ENCODE data around the gene YDJC. TPM values are rescaled to one million over a fixed set of nuclear protein-coding genes. Genes with fewer than 3 reads are reported as not detected.
"Not testable (repeated sequence)": the region's sequence is repeated elsewhere in the genome, so short reads cannot be mapped to it uniquely, and the experiment has no call there.

YDJC gene
- total RNA-seq, 2 experiments from 2014 or later: 59.0 to 81.1 TPM

DNA sequence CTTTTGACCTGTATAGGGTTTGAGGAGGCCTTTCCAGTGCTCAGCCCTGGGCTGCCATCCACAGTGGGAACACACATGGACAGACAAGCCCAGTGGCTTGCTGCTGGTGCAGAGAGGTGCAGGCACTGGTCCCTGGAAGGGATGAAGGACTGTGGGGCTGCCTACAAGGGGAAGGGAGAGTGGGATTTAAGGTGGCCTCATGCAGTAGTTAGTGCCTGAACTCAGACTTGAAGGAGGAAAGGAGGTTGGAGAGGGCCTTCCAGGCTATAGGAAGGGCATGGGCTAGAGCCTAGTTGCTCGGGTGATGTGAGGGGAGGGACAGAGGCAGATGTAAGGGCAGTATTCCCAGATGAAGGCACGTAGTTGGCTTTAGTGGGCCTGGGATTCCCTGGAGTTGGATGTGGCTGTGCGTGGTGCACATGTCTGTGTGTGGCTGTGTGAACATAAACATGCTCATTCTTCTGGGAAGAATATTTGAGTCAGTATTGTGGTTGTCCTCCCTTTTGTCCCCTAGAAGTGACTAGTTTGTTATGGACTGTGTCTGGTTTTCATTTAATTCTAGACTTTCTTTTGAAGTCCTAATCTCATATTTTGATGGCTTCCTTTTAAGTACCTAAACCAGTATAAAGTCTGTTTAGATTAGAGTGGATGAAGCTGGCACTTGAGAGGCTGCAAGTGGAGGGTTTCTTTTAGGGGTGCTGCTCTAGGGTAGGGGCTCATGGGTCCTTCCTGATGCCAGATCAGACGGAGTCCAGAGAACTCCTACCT lies 18.4 kb downstream of the YDJC start:
- Histone ChIP-seq H3K4me2 (ENCODE audit: low read length) (no peak overlapping the region), H3K36me3 (ENCODE audit: insufficient read depth, low read length) (peaks cover 87% of the 10 kb centered on the region), H2AFZ (ENCODE audit: low read length) (no peak overlapping the region), H3K4me3 (ENCODE audit: low read depth, low read length, poor library complexity, severe bottlenecking) (no peak overlapping the region), H3K79me2 (ENCODE audit: insufficient read depth, low read depth, low read length) (peaks cover 69% of the 10 kb centered on the region; the same call in 1 of the 2 replicates), H3K27ac (ENCODE audit: low read depth, low read length, poor library complexity, severe bottlenecking) (no peak overlapping the region), H3K9me2 (ENCODE audit: insufficient read depth, low read length) (no peaks in the 10 kb centered on the region), H3K4me1 (ENCODE audit: insufficient read depth, low read length, poor library complexity, severe bottlenecking) (peaks cover 28% of the 10 kb centered on the region), H3K9me3 (ENCODE audit: low read length) (no peaks in the 10 kb centered on the region), H4K20me1 (ENCODE audit: insufficient read depth, low read length) (peaks cover 11% of the 10 kb centered on the region)
- intact Hi-C loops (cut with micrococcal nuclease; ENCODE audit: unreplicated experiment): loop anchor here (10.0 kb wide), 1 partner anchor 1397 kb away; no protein-coding TSS in a partner anchor
- TF ChIP-seq EZH2phosphoT487 (IDR thresholded peaks at IDR 0.05; ENCODE audit: borderline replicate concordance, low read depth, low read length): no peak
- TF ChIP-seq, protein P1, sequence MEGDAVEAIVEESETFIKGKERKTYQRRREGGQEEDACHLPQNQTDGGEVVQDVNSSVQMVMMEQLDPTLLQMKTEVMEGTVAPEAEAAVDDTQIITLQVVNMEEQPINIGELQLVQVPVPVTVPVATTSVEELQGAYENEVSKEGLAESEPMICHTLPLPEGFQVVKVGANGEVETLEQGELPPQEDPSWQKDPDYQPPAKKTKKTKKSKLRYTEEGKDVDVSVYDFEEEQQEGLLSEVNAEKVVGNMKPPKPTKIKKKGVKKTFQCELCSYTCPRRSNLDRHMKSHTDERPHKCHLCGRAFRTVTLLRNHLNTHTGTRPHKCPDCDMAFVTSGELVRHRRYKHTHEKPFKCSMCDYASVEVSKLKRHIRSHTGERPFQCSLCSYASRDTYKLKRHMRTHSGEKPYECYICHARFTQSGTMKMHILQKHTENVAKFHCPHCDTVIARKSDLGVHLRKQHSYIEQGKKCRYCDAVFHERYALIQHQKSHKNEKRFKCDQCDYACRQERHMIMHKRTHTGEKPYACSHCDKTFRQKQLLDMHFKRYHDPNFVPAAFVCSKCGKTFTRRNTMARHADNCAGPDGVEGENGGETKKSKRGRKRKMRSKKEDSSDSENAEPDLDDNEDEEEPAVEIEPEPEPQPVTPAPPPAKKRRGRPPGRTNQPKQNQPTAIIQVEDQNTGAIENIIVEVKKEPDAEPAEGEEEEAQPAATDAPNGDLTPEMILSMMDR (conservative IDR thresholded peaks at IDR 0.05; ENCODE audit: low read length): no peak
- ChIA-PET CTCF (ENCODE audit: unreplicated experiment) (no interaction called here), POLR2A (interaction anchor here (0.9 to 1.9 kb wide), 3 partner anchors 9 to 17 kb away, joined by 3 to 6 read pairs (median 4); no protein-coding TSS in a partner anchor)
- no TSS peak for BruUV-seq (replicated peaks)
- DNase-seq (ENCODE audit: low spot score): no peak

DNA sequence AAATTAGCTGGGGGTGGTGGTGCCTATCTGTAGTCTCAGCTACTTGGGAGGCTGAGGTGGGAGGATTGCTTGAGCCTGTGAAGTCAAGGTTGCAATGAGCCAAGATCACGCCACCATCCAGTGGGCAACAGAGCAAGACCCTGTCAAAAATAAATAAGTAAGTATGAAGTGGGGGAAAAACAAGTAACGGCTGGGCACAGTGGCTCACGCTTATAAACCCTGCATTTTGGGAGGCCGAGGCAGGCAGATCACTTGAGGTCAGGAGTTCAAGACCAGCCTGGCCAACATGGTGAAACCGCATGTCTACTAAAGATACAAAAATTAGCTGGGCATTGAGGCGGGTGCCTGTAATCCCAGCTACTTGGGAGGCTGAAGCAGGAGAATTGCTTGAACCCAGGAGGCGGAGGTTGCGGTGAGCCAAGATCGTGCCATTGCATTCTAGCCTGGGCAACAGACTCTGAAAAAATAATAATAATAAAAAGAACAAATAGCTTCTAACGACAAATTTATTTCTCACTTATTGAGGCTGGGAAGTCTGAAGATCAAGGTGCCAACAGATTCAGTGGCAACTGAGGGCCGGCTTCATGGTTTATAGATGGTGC lies 20.2 kb downstream of the YDJC start:
- Histone ChIP-seq H3K4me1 (ENCODE audit: insufficient read depth, low read length, poor library complexity, severe bottlenecking) (peaks cover 20% of the 10 kb centered on the region), H3K79me2 (ENCODE audit: insufficient read depth, low read depth, low read length) (peaks cover 76% of the 10 kb centered on the region), H3K36me3 (ENCODE audit: insufficient read depth, low read length) (peaks cover 83% of the 10 kb centered on the region)
- intact Hi-C loops (cut with micrococcal nuclease; ENCODE audit: unreplicated experiment): loop anchor here (10.0 kb wide), 1 partner anchor 1395 kb away; no protein-coding TSS in a partner anchor
- CTCF ChIA-PET (ENCODE audit: unreplicated experiment); BruUV-seq (replicated peaks); H4K20me1 ChIP-seq (ENCODE audit: insufficient read depth, low read length); H3K9me3 ChIP-seq (ENCODE audit: low read length); H3K27ac ChIP-seq (ENCODE audit: low read depth, low read length, poor library complexity, severe bottlenecking); H3K9me2 ChIP-seq (ENCODE audit: insufficient read depth, low read length); H3K4me2 ChIP-seq (ENCODE audit: low read length); H2AFZ ChIP-seq (ENCODE audit: low read length); H3K4me3 ChIP-seq (ENCODE audit: low read depth, low read length, poor library complexity, severe bottlenecking); DNase-seq (ENCODE audit: low spot score): not testable (repeated sequence)
- POLR2A ChIA-PET: interaction anchor here (1.1 to 1.9 kb wide), 2 partner anchors 11 to 18 kb away, joined by 3 to 6 read pairs; no protein-coding TSS in a partner anchor

DNA sequence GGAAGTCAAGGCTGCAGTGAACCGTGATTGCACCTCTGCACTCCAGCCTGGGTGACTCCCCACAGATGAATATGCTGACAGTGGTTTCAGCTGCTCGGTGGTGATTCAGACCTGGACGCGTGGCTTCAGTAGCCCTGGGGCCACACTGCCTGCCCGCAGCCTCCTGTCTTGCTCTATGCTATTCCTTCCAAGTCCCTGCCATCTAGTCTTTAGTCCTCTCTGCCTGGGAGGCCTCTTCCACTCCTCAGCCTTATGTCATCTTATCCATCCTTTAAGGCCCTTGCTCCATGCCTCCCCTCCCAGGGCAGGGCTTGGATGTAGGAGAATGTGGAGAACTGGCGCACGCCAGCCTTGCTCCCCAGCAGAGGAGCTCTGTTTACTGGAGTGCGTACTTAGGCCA lies 23.0 kb downstream of the YDJC start:
- no TSS peak for BruUV-seq (replicated peaks)
- POLR2A ChIA-PET: no interaction called here

More for the DNA sequence above, 23.0 kb downstream of the YDJC start:
- Histone ChIP-seq H3K27ac (ENCODE audit: low read depth, low read length, poor library complexity, severe bottlenecking) (no peak overlapping the region), H3K4me2 (ENCODE audit: low read length) (no peak overlapping the region), H3K4me1 (ENCODE audit: insufficient read depth, low read length, poor library complexity, severe bottlenecking) (peaks cover 13% of the 10 kb centered on the region), H4K20me1 (ENCODE audit: insufficient read depth, low read length) (no peaks in the 10 kb centered on the region; the same call in 1 of the 2 replicates), H3K9me3 (ENCODE audit: low read length) (no peaks in the 10 kb centered on the region), H2AFZ (ENCODE audit: low read length) (no peak overlapping the region), H3K79me2 (ENCODE audit: insufficient read depth, low read depth, low read length) (peaks cover 81% of the 10 kb centered on the region), H3K36me3 (ENCODE audit: insufficient read depth, low read length) (peaks cover 83% of the 10 kb centered on the region), H3K9me2 (ENCODE audit: insufficient read depth, low read length) (no peaks in the 10 kb centered on the region), H3K4me3 (ENCODE audit: low read depth, low read length, poor library complexity, severe bottlenecking) (no peak overlapping the region)
- TF ChIP-seq, protein P1 (conservative IDR thresholded peaks at IDR 0.05; ENCODE audit: low read length): no peak
- no peak for TF ChIP-seq EZH2phosphoT487 (IDR thresholded peaks at IDR 0.05; ENCODE audit: borderline replicate concordance, low read depth, low read length)
- CTCF ChIA-PET (ENCODE audit: unreplicated experiment): interaction anchor here (0.6 to 0.7 kb wide), 2 partner anchors 11 to 13 kb away, joined by 3 to 6 read pairs; no protein-coding TSS in a partner anchor
- intact Hi-C loops (cut with micrococcal nuclease; ENCODE audit: unreplicated experiment): no loop called here
- no peak for DNase-seq (ENCODE audit: low spot score)
